HEK293 (cell line): Measurements from ENCODE around the gene VRK2.
"Not testable (repeated sequence)": the region's sequence is repeated elsewhere in the genome, so short reads cannot be mapped to it uniquely, and the experiment has no call there.

Experiments
- CTCF ChIA-PET: fragments of 350-600 bp; formaldehyde crosslinking; extraction: SDS; loops from one replicate; lab custom pipeline; 2021; ENCODE audit warnings: antibody characterized with exemption; lab: Yijun Ruan, JAX
- POLR2A ChIA-PET: fragments of 300-600 bp; formaldehyde crosslinking; extraction: SDS; loops from one replicate; lab custom pipeline; 2020; ENCODE audit warnings: antibody characterized with exemption, inconsistent platforms; lab: Yijun Ruan, JAX
- H3K27ac ChIP-seq: fragments of 200-500 bp; sonication (Bioruptor generic); 2 replicates; pipeline ENCODE4 v1.5.1; 2014; ENCODE audit warnings: low read depth, low read length, control low read depth, inconsistent platforms; ENCODE audit errors: extremely low read depth
- H3K36me3 ChIP-seq, 2 experiments: fragments of 200-500 bp in 1 of 2; sonication (Bioruptor generic) in 1 of 2; 1 replicate in 1 of 2; 2 replicates in 1 of 2; pipeline ENCODE4 v1.5.1; 2014 to 2017; ENCODE audit warnings: inconsistent platforms in 2 of 2, low read length in 2 of 2; ENCODE audit not compliant: control insufficient read depth in 2 of 2, insufficient read depth in 1 of 2
- H3K4me1 ChIP-seq: fragments of 200-500 bp; sonication (Bioruptor generic); 2 replicates; pipeline ENCODE4 v1.5.1; 2014; ENCODE audit warnings: mild to moderate bottlenecking, low read length, inconsistent platforms; ENCODE audit not compliant: control insufficient read depth, insufficient read depth
- H3K4me3 ChIP-seq: 2 replicates; pipeline ENCODE4 v1.5.1; 2011; ENCODE audit warnings: low read depth, mild to moderate bottlenecking, control low read depth, low read length, moderate library complexity
- H3K9me3 ChIP-seq: fragments of 200-500 bp; sonication (Bioruptor generic); 2 replicates; pipeline ENCODE4 v1.5.1; 2014; ENCODE audit warnings: low read depth, low read length, inconsistent platforms; ENCODE audit not compliant: control insufficient read depth, insufficient read depth
- KLF7 ChIP-seq: fragments of 450-650 bp; formaldehyde crosslinking; IDR thresholded peaks from 2 replicates; pipeline ENCODE4 v1.5.1; 2016; ENCODE audit warnings: missing biosample characterization, missing genetic modification characterization, borderline replicate concordance
- SCRT1 ChIP-seq: fragments of 450-650 bp; formaldehyde crosslinking; IDR thresholded peaks from 2 replicates; pipeline ENCODE4 v1.5.1; 2016; ENCODE audit warnings: missing biosample characterization, missing genetic modification characterization, borderline replicate concordance
- SP2 ChIP-seq: fragments of 450-650 bp; formaldehyde crosslinking; IDR thresholded peaks from 2 replicates; pipeline ENCODE4 v1.5.1; 2016; ENCODE audit warnings: missing biosample characterization, missing genetic modification characterization
- SP7 ChIP-seq: fragments of 450-650 bp; formaldehyde crosslinking; IDR thresholded peaks from 2 replicates; pipeline ENCODE4 v1.5.1; 2016; ENCODE audit warnings: missing biosample characterization, missing genetic modification characterization
- WT1 ChIP-seq: fragments of 450-650 bp; formaldehyde crosslinking; IDR thresholded peaks from 2 replicates; pipeline ENCODE4 v1.5.1; 2016; ENCODE audit warnings: missing biosample characterization, missing genetic modification characterization
- ZBTB21 ChIP-seq: fragments of 450-650 bp; formaldehyde crosslinking; IDR thresholded peaks from 2 replicates; pipeline ENCODE4 v1.5.1; 2017; ENCODE audit warnings: missing biosample characterization, missing genetic modification characterization
- ZNF121 ChIP-seq: fragments of 450-650 bp; formaldehyde crosslinking; IDR thresholded peaks from 2 replicates; pipeline ENCODE4 v1.5.1; 2016; ENCODE audit warnings: missing biosample characterization, missing genetic modification characterization
- ZNF146 ChIP-seq: fragments of 450-650 bp; formaldehyde crosslinking; IDR thresholded peaks from 2 replicates; pipeline ENCODE4 v1.5.1; 2016; ENCODE audit warnings: missing biosample characterization, missing genetic modification characterization
- ZNF211 ChIP-seq: fragments of 450-650 bp; formaldehyde crosslinking; IDR thresholded peaks from 2 replicates; pipeline ENCODE4 v1.5.1; 2016; ENCODE audit warnings: low read depth, missing biosample characterization, missing genetic modification characterization
- ZNF350 ChIP-seq: fragments of 450-650 bp; formaldehyde crosslinking; IDR thresholded peaks from 2 replicates; pipeline ENCODE4 v1.5.0; 2017; ENCODE audit warnings: missing biosample characterization, mild to moderate bottlenecking, missing genetic modification characterization
- ZNF416 ChIP-seq: fragments of 450-650 bp; formaldehyde crosslinking; IDR thresholded peaks from 2 replicates; pipeline ENCODE4 v1.5.1; 2016; ENCODE audit warnings: missing biosample characterization, missing genetic modification characterization
- ZNF514 ChIP-seq: fragments of 450-650 bp; formaldehyde crosslinking; IDR thresholded peaks from 2 replicates; pipeline ENCODE4 v1.5.1; 2016; ENCODE audit warnings: missing biosample characterization, missing genetic modification characterization
- ZNF621 ChIP-seq: fragments of 450-650 bp; formaldehyde crosslinking; IDR thresholded peaks from 2 replicates; pipeline ENCODE4 v1.5.1; 2017; ENCODE audit warnings: missing biosample characterization, missing genetic modification characterization
- TF ChIP-seq, protein P1 (sequence below): fragments of 450-650 bp; formaldehyde crosslinking; IDR thresholded peaks from 2 replicates; pipeline ENCODE4 v1.5.1; 2016; ENCODE audit warnings: missing biosample characterization, missing genetic modification characterization
- TF ChIP-seq, protein P2 (sequence below): fragments of 450-650 bp; formaldehyde crosslinking; IDR thresholded peaks from 2 replicates; pipeline ENCODE4 v1.5.1; 2016; ENCODE audit warnings: missing biosample characterization, missing genetic modification characterization
- TF ChIP-seq, protein P3 (sequence below): sonication (generic); formaldehyde crosslinking; IDR thresholded peaks from 2 replicates; pipeline ENCODE4 v1.8.1; 2022; ENCODE audit warnings: mild to moderate bottlenecking, moderate library complexity, missing genetic modification reagents
- TF ChIP-seq, protein P4 (sequence below): fragments of 450-650 bp; formaldehyde crosslinking; IDR thresholded peaks from 2 replicates; pipeline ENCODE4 v1.5.0; 2017; ENCODE audit warnings: missing biosample characterization, missing genetic modification characterization, borderline replicate concordance
- TF ChIP-seq, protein P5 (sequence below): fragments of 450-650 bp; formaldehyde crosslinking; optimal IDR thresholded peaks from 2 replicates; pipeline ENCODE3; 2016; ENCODE audit warnings: missing biosample characterization, mild to moderate bottlenecking, missing genetic modification characterization
- TF ChIP-seq, protein P6 (sequence below): fragments of 450-650 bp; formaldehyde crosslinking; IDR thresholded peaks from 2 replicates; pipeline ENCODE4 v1.5.1; 2016; ENCODE audit warnings: missing biosample characterization, missing genetic modification characterization

The VRK2 gene

DNA sequence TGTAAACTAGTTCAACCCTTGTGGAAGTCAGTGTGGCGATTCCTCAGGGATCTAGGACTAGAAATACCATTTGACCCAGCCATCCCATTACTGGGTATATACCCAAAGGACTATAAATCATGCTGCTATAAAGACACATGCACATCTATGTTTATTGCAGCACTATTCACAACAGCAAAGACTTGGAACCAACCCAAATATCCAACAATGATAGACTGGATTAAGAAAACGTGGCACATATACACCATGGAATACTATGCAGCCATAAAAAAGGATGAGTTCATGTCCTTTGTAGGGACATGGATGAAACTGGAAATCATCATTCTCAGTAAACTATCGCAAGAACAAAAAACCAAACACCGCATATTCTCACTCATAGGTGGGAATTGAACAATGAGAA, 130.6 kb downstream of the VRK2 start:
- H3K4me1 ChIP-seq, H3K36me3 ChIP-seq, POLR2A ChIA-PET, H3K4me3 ChIP-seq, H3K9me3 ChIP-seq, H3K27ac ChIP-seq, CTCF ChIA-PET: not testable (repeated sequence)
- peak; percentile 55; the same call in 1 of the 2 replicates for TF ChIP-seq ZNF146 (tag by site-specific recombination)

DNA sequence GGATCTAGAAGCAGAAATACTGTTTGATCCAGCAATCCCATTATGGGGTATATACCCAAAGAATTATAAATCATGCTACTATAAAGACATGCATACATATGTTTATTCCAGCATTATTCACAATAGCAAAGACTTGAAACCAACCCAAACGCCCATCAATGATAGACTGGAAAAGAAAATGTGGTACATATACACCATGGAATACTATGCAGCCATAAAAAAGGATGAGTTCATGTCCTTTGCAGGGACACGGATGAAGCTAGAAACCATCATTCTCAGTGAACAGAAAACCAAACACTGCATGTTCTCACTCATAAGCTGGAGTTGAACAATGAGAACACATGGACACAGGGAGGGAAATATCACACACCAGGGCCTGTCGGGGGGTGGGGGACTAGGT, 133.6 kb downstream of the VRK2 start:
- H3K9me3 ChIP-seq, CTCF ChIA-PET, H3K27ac ChIP-seq, H3K4me1 ChIP-seq, POLR2A ChIA-PET, H3K4me3 ChIP-seq, H3K36me3 ChIP-seq: not testable (repeated sequence)
- TF ChIP-seq ZNF146 (tag by site-specific recombination) = peak; percentile 84

DNA sequence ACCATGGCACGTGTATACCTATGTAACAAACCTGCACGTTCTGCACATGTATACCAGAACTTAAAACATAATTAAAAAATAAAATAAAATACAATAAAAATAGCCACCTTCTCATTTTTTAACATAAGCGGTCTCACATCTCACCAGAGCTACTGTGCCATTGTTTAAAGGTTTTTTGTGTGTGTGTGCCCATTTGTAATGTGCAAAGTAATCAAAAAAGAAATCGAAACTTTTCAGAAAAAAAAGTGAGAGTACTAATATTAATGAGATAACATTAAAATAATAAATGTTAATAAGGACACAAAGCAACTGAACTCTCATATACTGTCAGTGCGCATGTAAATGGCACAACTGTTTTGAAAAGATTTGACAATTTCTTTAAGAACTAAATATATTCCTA, 134.0 kb downstream of the VRK2 start:
- POLR2A ChIA-PET = no interaction called here

More for the DNA sequence above, 134.0 kb downstream of the VRK2 start:
- Histone ChIP-seq H3K4me3 (no peak overlapping the region), H3K9me3 (no peaks in the 10 kb centered on the region), H3K36me3 (peaks cover 3 to 9% of the 10 kb centered on the region in 2 experiments; a peak in 2 of 3 replicates), H3K27ac (no peak overlapping the region), H3K4me1 (no peaks in the 10 kb centered on the region)
- CTCF ChIA-PET = no interaction called here
- TF ChIP-seq ZNF211 (tag by site-specific recombination) (no peak), ZNF514 (no peak), SP2 (tag by site-specific recombination) (no peak), WT1 (tag by site-specific recombination) (no peak), ZNF416 (no peak), ZBTB21 (no peak), SCRT1 (tag by site-specific recombination) (no peak), ZNF621 (tag by site-specific recombination) (no peak), KLF7 (tag by site-specific recombination) (no peak), ZNF350 (tag by site-specific recombination) (no peak), SP7 (tag by site-specific recombination) (no peak), ZNF121 (tag by site-specific recombination) (no peak)
- TF ChIP-seq, protein P1, sequence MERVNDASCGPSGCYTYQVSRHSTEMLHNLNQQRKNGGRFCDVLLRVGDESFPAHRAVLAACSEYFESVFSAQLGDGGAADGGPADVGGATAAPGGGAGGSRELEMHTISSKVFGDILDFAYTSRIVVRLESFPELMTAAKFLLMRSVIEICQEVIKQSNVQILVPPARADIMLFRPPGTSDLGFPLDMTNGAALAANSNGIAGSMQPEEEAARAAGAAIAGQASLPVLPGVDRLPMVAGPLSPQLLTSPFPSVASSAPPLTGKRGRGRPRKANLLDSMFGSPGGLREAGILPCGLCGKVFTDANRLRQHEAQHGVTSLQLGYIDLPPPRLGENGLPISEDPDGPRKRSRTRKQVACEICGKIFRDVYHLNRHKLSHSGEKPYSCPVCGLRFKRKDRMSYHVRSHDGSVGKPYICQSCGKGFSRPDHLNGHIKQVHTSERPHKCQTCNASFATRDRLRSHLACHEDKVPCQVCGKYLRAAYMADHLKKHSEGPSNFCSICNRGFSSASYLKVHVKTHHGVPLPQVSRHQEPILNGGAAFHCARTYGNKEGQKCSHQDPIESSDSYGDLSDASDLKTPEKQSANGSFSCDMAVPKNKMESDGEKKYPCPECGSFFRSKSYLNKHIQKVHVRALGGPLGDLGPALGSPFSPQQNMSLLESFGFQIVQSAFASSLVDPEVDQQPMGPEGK = no peak
- TF ChIP-seq, protein P2, sequence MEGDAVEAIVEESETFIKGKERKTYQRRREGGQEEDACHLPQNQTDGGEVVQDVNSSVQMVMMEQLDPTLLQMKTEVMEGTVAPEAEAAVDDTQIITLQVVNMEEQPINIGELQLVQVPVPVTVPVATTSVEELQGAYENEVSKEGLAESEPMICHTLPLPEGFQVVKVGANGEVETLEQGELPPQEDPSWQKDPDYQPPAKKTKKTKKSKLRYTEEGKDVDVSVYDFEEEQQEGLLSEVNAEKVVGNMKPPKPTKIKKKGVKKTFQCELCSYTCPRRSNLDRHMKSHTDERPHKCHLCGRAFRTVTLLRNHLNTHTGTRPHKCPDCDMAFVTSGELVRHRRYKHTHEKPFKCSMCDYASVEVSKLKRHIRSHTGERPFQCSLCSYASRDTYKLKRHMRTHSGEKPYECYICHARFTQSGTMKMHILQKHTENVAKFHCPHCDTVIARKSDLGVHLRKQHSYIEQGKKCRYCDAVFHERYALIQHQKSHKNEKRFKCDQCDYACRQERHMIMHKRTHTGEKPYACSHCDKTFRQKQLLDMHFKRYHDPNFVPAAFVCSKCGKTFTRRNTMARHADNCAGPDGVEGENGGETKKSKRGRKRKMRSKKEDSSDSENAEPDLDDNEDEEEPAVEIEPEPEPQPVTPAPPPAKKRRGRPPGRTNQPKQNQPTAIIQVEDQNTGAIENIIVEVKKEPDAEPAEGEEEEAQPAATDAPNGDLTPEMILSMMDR (tag by site-specific recombination) = no peak
- TF ChIP-seq, protein P3, sequence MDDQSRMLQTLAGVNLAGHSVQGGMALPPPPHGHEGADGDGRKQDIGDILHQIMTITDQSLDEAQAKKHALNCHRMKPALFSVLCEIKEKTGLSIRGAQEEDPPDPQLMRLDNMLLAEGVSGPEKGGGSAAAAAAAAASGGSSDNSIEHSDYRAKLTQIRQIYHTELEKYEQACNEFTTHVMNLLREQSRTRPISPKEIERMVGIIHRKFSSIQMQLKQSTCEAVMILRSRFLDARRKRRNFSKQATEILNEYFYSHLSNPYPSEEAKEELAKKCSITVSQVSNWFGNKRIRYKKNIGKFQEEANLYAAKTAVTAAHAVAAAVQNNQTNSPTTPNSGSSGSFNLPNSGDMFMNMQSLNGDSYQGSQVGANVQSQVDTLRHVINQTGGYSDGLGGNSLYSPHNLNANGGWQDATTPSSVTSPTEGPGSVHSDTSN (CRISPR knock-in tag) = no peak
- TF ChIP-seq, protein P4, sequence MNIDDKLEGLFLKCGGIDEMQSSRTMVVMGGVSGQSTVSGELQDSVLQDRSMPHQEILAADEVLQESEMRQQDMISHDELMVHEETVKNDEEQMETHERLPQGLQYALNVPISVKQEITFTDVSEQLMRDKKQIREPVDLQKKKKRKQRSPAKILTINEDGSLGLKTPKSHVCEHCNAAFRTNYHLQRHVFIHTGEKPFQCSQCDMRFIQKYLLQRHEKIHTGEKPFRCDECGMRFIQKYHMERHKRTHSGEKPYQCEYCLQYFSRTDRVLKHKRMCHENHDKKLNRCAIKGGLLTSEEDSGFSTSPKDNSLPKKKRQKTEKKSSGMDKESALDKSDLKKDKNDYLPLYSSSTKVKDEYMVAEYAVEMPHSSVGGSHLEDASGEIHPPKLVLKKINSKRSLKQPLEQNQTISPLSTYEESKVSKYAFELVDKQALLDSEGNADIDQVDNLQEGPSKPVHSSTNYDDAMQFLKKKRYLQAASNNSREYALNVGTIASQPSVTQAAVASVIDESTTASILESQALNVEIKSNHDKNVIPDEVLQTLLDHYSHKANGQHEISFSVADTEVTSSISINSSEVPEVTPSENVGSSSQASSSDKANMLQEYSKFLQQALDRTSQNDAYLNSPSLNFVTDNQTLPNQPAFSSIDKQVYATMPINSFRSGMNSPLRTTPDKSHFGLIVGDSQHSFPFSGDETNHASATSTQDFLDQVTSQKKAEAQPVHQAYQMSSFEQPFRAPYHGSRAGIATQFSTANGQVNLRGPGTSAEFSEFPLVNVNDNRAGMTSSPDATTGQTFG (tag by site-specific recombination) = no peak
- TF ChIP-seq, protein P5, sequence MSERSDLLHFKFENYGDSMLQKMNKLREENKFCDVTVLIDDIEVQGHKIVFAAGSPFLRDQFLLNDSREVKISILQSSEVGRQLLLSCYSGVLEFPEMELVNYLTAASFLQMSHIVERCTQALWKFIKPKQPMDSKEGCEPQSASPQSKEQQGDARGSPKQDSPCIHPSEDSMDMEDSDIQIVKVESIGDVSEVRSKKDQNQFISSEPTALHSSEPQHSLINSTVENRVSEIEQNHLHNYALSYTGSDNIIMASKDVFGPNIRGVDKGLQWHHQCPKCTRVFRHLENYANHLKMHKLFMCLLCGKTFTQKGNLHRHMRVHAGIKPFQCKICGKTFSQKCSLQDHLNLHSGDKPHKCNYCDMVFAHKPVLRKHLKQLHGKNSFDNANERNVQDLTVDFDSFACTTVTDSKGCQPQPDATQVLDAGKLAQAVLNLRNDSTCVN (tag by site-specific recombination) = no peak
- TF ChIP-seq, protein P6, sequence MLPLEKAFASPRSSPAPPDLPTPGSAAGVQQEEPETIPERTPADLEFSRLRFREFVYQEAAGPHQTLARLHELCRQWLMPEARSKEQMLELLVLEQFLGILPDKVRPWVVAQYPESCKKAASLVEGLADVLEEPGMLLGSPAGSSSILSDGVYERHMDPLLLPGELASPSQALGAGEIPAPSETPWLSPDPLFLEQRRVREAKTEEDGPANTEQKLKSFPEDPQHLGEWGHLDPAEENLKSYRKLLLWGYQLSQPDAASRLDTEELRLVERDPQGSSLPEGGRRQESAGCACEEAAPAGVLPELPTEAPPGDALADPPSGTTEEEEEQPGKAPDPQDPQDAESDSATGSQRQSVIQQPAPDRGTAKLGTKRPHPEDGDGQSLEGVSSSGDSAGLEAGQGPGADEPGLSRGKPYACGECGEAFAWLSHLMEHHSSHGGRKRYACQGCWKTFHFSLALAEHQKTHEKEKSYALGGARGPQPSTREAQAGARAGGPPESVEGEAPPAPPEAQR (tag by site-specific recombination) = no peak
